Measurements from ENCODE around the gene TLR5.

The TLR5 gene

GRCh38 chr1:223068900-223069665 is 74.0 kb downstream of the TLR5 start:
- DNase-seq (ENCODE audit: low read depth in 2 of 2), result no peak

DNA sequence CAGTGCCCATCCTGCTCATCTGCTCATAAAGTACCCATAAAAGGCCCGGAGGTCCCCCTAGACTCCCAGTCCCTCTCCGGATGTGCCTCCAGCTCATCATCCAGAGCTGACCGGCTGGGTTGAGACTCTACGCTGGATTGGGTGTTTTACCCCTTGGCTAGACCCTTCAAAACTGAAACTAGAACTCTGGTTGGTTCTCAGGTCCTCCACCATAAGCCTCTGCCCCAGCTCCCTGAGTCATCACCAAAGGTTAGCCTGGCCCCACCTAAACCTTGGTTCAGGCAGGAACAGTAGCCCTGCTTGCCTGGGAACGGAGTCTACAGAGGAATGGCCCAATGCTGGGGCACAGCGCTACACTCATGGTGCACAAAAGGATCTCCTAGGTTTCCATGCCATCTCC is 75.1 kb downstream of the TLR5 start:
- no peak for DNase-seq (ENCODE audit: low read depth in 2 of 2)

GRCh38 chr1:223066415-223066814 is 76.6 kb downstream of the TLR5 start:
- DNase-seq (ENCODE audit: low read depth in 2 of 2), result no peak

DNA sequence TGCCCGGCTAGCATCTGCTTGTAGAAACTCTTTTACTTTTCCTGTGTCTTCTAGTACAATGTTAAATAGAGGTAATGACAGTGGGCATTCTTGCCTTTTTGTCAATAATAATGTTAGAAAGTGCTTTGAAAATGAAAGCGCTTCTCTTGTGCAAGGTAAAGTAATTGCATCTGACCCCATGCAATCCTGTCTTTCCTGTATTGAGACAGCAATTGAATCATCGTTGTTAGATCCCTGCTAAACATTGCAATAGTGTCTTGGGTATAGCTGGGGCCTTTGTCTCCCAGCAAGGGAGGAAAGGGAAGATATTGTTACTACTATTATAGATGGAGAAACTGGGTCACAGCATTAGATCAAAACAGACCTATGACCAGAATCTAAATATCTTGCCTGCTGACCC is 80.9 kb downstream of the TLR5 start:
- DNase-seq (ENCODE audit: low read depth in 2 of 2), result no peak

DNA sequence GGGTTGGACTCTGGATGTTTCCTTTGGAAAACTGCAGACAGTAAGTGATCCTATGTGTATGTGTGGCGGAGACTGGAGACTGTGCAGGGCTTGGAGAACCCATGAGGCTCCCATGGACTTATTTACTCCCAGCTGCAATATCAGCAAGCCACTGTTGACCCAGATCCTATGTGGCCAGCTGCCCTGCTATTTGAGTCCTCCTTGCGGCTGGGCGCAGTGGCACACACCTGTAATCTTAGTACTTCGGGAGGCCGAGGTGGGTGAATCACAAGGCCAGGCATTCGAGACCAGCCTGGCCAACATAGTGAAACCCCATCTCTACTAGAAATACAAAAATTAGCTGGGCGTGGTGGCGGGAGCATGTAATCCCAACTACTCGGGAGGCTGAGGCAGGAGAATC is 83.5 kb downstream of the TLR5 start:
- DNase-seq (ENCODE audit: low read depth in 2 of 2), result no peak

All from stimulated activated CD4-positive, alpha-beta T cell treated with anti-CD3 and anti-CD28 coated beads, Interleukin-15, amount 100 ng/mL, for 48 hours (primary cell).